Epithelial cell of esophagus (primary cell): Measurements from ENCODE around the gene HS3ST4.

Experiments used
- DNase-seq: peaks from one replicate; pipeline ENCODE4 v3.0.0; 2010; ENCODE audit warnings: low read depth
- H3K4me3 ChIP-seq: 2 replicates; pipeline ENCODE4 v1.5.1; 2011; ENCODE audit warnings: mild to moderate bottlenecking, low read length, control low read depth
- CTCF ChIP-seq: IDR thresholded peaks from 2 replicates; pipeline ENCODE4 v1.5.1; 2011; ENCODE audit warnings: low read depth, mild to moderate bottlenecking, low read length, control low read depth, inconsistent platforms; ENCODE audit not compliant: insufficient read depth; ENCODE audit errors: missing control alignments

HS3ST4 gene

GRCh38 chr16:25925421-25925820 lies 233.7 kb downstream of the HS3ST4 start:
- H3K4me3 ChIP-seq = no peak overlapping the region
- TF ChIP-seq CTCF = no peak
- DNase-seq = no peak

DNA sequence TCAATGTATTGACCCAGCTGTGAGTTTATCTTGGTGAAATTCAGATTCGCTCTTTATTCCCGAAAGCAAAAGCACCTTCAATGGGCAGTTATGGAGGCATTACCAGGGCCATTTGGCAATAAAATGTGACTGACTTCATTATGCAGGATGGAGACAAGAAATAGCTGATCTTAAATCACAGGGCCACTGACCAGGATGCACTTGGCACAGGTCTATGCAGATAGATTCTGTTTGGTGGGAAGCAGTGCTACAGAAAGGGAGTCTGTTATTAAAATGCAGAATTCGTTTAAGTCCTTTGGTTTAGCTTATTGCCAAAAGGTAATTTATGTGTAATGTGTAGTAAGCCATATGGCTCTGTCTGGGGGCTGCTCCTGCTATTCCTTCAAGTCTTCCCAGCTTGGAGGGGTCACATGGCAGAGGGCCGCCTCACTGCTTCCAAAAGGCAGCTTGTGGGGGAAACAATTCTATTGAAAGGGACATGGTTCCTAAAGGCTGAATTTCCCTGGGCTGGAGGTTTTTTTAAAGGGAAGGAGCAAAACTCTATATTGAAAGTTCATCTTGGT lies 239.8 kb downstream of the HS3ST4 start:
- no peak for TF ChIP-seq CTCF
- no peak overlapping the region for H3K4me3 ChIP-seq
- DNase-seq = no peak

DNA sequence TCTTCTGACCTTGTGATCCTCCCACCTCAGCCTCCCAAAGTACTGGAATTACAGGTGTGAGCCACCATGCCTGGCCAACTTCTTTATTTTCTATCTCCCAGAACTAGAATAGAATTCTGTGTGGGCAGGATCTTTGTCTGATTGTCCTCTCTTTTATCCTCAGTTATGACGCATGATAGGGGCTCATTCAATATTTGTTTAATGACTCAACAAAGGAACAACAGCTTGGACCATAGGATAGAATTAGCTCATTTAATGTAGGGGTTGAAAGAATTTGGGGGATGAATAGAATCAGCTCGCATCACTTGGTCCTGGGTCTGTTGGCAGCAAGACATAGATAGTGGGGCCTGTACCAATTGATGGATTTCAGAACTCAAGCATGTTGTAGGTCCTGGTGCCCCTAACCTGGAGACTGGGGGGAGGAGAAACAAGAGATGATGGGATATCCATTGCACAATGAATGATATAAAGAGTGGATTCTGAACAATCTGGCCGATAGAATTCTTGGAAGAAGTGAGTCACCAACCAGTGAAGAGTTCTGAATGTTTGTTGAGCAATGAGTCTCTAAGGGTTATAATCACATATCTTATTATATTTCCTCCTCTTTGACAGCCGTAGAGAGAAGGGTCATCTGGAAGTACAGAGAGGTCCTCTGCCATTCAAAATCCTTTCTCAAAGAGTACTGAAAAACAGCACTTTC lies 250.2 kb downstream of the HS3ST4 start:
- H3K4me3 ChIP-seq = no peak overlapping the region
- DNase-seq = no peak
- TF ChIP-seq CTCF = no peak

DNA sequence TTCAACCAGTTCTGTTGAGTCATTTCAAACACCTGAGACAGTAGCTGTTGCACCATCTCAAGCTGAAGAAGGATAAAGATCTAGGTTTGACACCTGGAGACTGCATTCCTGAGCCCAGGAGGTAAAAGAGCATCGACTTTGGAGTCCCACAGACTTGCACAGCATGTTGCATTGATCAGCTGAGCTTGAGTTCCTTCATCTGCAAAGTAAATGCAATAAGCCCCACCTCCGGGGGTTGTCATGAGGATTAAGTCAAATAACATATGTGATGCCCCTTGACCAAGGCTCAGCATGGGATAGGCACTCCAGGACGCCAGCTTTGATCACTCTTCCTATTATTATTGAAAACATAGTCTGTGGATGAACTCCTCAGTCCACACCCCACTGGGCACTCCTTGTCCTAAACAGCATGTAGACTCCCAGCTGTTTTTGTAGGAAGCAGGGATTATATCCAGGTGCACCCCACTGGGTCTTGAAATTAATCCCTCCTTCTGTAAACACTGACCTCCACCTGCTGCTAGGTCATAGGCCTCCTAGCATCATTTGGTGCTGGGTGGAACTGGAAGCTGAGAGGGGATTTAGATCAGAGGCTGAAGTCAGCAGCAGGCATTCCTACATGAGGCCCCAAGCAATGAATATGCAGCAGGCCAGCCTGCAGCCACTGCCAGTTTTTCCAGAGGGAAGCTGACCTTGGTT lies 259.0 kb downstream of the HS3ST4 start:
- TF ChIP-seq CTCF = no peak
- H3K4me3 ChIP-seq = no peak overlapping the region
- DNase-seq = no peak

- no peak for DNase-seq
- H3K4me3 ChIP-seq = no peak overlapping the region
- no peak for TF ChIP-seq CTCF
These were observed 260.2 kb downstream of the HS3ST4 start for GRCh38 chr16:25951999-25952398.

DNA sequence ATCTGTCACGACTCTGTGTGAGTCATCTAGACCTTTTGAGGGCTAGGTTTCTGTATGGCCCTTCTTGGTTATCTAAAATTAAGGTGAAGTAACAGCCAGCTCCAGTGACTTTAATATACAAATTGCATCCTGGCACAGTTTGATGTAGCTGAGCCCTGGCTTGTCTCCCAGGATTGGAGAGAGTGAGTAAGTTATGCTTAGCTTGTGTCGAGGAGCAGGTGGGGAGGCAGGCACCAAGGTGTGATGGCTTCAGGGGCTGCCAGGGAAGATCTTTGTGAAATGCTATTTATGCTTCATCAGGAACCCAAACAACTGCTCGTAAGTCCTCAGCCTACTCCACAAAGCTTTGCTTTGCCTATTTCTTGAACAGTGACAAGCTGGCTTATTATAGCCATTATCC lies 261.2 kb downstream of the HS3ST4 start:
- DNase-seq = no peak
- TF ChIP-seq CTCF = no peak
- no peak overlapping the region for H3K4me3 ChIP-seq
